GM18517 (cell line): Measurements from ENCODE around the gene THSD7A.

Experiments
- ATAC-seq: cut with Tn5 transposase; IDR thresholded peaks from one replicate; pipeline ENCODE4 v1.9.1; 2021; ENCODE audit warnings: mild to moderate bottlenecking, moderate library complexity; ENCODE audit not compliant: unreplicated experiment

Gene THSD7A

DNA sequence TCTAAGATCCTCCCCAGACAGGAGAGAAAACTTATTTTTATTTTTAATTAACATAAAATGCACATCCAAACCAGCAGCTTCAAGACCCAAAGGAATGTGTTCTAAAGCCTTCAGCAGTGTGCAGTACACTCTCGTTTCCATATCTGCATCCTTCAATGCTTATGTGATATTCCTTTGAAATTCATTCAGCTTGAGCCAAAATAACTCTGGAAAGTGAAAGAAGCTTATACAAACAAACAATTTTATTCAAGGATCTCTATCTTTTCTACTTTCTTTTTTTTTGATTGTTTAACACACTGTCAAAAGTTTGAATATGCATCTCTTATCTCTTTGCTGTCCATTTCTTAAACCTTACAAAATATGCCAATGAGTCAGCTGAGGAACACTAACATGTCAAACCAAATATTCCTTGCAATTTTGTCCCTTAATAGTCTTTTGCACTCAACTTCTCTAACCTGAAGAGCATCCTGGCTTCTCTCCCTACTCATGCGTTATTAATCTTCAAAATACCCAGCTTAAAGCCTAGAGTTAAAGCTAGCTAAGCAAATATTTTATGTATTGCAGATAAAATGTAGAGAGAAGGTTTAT, 124.3 kb downstream of the THSD7A start:
- ATAC-seq = no peak

DNA sequence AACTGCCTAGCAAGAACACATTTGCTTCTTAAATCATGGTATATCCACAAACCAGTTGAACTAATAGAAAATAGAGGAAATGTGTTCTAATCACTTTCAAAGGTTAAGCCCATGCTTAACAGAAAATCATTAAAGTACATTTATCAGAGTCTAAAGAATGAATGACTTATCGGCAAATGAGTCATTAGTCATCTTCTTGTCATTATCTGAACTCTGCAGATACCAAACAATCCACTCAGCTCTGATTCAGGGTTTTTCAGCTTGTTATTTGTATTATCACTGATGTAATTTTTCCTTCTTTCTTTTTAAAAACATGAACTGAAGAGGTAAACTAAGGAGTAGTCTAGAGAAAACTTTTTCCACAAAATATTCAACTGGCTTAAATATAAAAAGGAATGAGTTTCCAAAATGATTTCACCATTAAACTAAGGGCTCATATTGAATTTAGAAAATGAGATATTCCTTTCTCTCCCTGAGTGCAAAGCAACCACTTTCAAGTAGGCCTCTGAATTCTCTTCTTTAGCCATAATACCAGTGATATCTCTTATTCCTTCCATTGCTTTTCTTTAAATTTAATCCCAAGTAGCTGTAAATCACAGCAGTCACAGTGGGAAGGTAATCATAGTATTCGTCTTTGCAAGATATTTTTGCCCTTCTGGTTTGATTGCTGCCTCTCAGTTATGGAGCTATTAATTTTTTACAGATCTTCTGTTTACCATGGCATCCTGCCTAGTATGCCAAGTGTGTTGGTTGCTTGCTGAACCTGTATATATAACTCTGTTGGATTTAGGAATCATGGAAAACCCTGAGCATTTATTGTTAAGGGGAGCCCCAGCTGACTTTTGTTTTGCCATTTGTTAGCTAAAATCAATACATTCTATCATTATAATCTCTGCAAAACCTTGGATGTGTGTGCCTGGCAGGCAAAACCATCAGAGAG, 125.1 kb downstream of the THSD7A start:
- ATAC-seq = no peak

DNA sequence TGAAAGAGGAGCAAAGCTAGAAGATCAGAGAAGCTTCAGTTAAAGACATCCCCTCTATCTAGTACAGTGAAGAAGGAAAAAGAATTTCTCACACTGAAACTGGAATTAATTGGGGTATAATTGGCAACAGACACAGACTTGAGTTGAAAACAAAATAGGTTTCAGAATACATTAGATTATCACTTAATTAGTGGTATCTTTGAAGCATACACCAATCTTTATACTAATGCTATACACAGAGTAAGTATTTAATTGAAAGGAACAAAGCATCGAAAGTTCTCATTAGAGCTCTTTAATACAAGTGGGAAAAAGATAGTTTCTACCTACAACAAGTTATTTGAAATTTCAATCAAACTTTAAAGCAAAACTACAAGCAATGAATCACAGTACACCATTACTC, 128.2 kb downstream of the THSD7A start:
- ATAC-seq = no peak

DNA sequence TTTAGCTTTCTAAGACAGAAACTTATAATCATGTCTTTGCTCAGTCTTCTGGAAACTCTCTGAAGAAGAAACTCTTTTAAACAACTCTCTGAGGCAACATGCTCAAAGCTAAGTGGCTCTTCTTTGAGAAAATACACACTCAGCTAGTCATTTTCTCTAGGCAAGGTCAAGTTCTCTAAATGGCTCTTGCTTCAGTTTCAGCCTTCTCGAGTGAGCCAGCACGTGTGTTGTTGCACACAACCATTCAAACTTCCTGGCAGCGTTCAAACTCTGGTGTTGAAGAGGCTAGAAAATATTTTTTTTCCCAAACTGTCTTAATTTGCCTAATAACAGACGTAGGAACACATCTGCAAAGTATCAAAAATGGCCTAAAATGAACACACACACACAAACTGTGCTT, 129.1 kb downstream of the THSD7A start:
- no peak for ATAC-seq

DNA sequence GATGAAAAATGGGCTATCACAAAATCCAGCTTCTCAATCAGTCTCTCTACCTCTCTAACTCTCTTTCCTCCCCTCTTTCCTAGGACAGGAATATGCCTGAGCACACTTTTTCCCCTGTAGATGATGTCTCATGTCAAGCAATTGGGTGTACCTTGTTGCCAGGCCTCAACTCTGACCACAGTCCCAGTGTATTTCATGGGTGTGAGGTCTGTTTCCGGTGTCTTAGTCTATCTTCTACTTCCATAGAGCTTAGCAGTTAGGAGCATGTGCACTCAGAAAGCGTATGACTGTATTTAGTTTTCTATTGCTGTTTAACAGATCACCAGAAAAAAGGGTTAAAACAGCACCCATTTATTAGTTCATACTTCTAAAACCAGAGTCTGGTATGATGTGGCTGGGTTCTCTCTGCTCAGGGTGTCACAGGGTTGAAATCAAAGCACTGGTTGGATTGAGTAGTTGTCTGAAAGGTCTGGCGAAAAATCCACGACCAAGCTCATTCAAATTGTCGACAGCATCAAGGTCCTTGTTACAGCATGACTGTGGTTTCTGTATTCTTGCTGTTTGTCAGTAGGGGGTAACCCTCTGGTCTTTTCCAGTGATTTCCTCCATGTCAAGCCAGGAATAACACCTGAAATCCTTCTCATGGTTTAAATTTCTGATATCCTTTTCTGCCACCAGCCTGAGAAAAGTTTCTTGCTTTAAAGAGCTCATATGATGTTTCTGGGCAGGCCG, 130.0 kb downstream of the THSD7A start:
- no peak for ATAC-seq

DNA sequence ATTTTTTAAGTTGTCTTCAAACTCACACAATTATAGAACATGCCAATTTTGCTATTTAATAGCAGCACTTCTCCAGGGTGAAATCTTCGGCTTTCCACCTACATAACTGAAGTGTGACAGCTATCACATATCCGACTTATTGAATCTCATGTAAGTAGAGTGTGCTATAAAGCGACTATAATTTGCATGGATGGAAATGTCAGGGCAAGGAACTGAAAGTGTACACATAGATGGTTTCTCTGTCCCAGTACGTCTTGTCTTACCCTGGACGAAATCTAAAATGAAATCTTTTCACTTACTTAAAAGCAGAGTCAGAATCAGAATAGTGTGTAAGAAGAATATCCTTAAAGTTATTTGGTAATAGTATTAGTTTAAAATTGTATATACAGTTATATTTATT, 132.3 kb downstream of the THSD7A start:
- no peak for ATAC-seq

DNA sequence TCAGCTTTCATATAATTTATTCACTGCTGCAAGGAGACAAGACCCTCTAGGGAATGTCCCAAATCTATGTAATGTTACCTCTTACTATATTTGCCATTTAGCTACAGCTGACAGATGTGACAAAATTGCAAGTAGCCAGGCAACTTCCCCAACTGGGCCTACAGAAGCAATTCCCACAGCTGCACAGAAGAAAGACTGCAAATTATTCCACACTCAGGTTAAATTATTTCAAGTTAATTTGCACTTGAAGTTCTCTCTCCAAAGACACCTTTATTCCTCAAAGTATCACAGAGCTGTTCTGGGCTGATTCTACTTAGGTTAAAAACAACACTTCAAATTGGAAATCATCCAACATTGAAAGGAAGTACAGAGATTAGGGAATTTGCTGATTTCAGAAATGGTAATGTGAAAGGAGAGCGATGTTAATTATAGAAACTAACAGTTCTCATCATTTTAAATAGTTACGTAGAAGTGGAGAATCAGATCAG, 133.6 kb downstream of the THSD7A start:
- no peak for ATAC-seq

DNA sequence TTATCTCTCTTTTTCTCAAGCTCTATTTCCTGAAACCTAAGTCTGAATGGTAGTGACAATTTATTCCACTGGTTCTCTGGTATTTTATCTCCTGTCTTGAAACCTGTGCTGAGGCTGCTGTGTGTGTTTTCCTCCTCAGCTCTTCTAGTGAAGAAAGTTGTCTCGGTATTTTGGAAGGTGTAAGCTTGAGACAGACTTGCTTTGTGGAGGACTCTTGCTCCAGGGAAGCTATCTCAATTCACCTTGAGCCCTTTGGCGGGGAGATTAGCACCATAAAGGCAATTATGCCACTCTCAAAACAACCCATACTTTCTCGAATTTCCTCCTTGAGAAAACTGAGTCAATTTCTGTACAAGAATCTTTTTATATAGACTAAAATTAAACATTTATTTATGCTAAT, 141.6 kb downstream of the THSD7A start:
- no peak for ATAC-seq

DNA sequence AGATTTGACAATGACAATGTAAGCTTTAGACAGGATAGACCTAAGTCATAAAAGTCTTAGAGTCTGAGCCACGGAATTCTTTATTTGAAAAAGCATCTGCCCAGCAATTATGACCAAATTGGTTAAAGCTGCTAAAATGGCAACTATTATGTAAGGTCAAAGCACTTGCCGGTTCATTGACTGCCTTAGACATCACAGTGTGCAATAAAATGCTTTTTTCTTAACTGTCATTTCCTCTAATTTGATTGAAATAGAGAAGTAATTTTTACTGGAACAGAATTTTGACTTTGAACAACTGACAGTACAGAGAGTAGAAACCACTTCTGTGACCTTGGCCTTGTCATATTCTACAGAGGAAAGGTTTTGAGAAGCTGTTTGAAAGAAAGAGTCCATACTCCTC, 142.9 kb downstream of the THSD7A start:
- no peak for ATAC-seq

DNA sequence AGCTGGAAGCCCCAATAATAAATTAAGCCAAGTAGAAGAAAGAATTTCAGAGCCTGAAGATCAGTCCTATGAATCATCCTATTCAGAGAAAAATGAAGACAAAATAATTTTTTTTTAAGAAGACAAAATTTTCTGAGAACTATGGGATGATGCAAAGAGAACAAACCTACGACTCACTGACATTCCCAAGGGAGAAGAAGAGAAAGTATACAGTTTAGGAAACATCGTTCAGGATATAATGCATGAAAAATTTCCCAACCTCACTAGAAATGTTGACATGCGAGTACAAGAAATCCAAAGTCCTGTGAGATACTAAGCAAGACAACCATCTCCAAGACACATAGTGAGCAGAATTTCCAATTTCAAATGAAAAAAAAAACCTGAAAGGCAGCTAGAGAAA, 150.5 kb downstream of the THSD7A start:
- ATAC-seq = no peak

DNA sequence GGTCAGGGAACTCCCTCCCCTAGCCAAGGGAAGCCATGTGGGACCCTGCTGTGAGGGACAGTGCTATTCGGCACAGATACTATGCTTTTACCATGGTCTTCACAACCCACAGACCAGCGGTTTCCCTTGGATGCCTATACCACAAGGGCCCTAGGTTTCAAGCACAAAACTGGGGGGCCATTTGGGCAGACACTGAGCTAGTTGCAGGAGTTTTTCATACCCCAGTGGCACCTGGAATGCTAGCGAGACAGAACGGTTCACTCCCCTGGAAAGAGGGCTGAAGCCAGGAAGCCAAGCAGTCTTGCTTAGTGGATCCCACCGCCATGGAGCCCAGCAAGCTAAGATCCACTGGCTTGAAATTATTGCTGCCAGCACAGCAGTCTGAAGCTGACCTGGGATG, 156.8 kb downstream of the THSD7A start:
- ATAC-seq = no peak

DNA sequence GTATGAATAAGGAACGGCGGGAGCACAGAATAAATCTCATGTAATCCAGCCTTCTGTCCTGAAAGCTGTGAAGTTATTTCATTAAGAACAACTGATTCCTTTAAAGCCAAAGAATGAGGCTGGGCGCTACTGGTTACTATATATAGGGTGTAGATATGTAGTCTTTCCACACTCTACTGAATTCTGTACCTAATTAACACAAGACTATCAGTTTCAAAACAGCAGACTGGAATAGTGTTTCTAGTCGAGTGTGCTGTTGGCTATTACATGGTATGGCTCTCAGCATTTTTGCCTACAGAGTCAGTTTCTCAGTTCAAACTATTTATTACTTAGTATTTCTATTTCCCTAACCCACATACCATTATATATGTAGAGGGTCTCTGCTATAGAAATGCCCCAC, 163.3 kb downstream of the THSD7A start:
- ATAC-seq = no peak

DNA sequence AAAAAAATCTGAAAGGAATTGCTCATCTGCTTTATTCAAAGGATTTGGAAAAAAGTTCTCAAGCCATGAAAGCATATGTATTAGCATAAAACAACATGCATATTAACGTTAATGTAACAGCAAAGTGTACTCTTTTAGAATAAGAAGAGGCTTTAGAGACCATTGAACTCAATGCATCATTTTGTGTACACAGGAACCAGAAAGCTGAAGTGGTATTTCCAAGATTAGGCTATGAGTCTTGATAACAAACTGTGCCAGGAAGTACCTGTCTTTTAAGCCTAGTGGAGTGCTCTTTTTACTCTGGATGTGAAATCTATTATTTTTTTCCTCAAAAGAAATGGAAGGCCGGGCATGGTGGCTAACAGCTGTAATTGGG, 164.2 kb downstream of the THSD7A start:
- ATAC-seq = no peak

DNA sequence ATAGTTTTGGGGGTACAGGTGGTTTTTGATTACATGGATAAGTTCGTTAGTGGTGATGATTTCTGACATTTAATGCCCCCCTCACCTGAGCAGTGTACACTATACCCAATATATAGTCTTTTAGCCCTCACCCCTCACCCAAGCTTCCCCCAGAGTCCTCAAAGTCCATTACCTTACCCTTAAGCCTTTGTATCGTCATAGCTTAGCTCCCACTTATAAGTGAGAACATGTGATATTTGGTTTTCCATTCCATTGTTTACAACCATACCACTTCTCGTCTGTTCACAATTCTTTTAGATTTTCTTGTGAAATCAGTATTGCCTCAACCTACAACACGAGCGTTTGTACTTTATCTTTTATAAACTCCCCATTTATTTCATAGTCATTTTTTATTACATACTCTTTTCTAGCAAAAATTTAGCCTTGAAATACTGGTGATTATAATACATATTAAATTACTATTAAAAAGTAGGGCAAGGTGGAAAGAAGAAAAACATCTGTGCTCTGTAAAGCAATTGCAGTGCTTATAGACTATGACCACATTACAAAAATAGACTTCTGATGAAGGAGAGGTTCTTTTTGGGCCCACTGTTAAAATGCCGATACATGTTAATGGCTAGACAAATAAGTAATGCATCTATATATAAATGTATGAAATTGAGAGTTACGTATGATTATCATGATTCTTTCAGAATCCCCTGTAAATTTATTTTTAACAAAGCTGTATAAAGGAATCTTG, 164.8 kb downstream of the THSD7A start:
- ATAC-seq = no peak

DNA sequence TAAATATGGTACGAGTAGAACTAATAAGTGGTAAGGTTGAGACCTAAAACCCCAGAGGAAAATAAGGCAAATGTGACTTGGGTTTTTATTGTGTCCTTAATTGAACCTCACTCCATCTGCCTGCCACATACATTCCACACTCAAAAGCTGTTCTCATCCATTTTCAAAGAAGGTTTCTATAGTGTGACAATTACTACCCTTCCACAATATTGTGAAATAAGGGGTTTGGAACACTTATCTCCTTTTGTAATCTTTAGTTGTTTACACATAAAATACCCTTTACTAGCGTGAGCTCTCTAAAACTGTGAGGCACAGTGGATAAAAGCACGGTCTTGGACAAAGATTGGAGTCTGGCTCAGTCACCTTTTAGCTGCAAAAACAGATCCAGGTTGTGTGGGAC, 166.6 kb downstream of the THSD7A start:
- ATAC-seq = no peak

DNA sequence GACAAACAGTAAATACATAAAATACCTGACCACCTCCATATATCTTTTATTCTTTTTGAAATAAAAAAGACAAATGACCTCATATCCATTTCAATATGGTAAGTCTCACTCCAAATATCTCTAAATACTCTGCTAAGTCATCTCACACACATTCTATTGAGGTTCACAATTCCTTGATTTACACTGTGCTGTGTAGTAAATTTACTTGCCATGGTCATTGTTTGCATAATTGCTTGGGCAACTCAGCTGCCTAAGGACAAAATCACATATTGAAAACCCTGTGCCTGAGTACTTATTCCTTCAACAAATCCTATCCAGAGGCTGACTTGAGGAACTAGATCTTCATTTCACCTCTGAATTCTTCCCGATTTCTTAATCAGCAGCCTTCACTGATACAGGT, 176.4 kb downstream of the THSD7A start:
- ATAC-seq = no peak

DNA sequence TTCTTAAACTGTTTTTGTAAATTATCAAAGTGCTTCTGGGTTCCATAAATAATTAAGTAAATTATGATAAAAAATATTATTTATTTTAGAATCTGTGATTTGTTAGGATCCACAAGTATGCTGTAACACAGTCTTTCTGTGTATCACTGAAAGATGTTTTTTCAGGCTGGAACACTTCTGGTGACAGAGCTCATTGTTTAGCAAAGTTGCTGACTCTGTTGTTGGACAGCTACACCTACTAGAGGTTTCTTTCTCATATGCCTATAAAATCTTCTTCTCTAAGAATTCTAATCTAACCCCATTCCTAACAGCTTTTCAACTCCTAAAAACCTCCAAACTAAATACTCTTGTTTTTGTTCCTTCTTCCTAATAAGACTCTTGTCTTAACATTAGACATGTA, 176.8 kb downstream of the THSD7A start:
- ATAC-seq = no peak

DNA sequence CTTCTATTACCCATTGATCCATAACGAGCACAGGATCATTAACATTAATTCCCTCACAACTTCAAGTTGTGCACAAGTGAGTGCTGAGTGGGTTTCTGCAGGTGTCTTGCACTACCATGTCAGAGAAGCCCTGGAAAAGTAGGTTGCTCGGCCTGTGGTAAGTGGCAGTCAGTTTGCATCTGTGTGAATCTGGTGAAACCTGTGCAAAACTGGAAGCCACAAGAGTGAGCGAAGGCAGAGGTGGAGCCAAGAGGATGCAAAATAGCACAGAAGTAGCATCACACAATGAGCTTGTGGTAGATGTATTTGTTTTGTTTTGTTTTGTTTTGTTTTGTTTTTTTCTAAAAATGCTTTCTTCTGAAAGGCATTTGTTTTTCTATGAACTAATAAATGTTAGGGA, 181.5 kb downstream of the THSD7A start:
- ATAC-seq = no peak

DNA sequence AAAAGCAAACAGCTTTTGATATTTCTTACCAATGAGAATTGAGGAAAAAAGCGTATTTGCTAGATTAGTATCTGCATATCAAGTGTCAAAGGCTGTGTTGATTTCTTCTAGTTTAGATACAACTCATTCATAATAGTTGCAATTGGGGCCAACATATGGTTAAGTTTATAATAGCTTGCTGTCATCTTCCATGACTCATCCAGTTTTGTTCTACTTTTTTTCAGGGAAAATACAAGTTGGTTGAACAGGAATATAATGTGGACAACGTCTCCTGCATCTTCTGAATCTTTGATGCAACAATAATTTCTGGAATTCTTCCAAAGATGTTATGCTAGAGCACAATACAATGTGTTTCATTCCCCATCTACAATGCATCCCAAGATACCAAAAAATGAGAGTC, 182.0 kb downstream of the THSD7A start:
- ATAC-seq = no peak

DNA sequence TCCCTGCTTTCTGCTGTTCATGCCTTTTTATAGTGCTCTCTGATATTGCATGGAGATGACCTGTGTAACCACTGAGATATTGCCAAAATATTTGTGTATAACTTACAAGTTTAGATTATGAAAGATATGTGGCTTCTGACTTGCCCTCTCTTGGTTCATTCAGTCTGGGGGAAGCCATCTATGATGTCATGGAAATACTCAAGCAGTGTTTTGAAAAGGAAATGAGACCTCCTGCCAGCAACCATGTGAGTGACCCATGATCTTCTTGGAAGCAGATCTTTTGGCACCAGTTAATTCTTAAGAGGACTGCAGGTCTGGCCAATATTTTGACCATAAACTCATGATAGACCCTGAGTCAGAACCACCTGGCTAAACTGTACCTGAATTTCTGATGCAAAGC, 183.0 kb downstream of the THSD7A start:
- no peak for ATAC-seq

DNA sequence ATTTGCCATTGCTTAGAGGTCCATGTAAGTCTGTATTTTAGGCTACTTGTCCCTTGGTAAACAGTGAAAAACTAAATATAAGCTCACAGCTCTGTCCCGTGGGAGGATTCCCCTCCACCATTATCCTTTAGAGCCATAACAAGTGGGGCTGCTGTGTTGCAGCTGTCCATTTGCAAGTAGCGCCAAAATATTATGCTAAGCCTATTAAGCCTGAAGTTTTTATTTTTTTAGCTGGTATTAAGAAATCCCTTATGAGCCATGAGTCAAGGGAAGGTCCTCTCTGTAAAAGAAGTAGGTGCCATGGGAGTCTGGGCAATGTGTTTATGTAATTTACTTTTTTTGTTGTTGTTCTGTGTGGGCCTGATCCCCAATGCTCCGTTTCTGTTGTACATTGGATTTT, 183.9 kb downstream of the THSD7A start:
- ATAC-seq = no peak
